ENCODE results near the gene SLC11A1. TPM values are rescaled to one million over a fixed set of nuclear protein-coding genes. Genes with fewer than 3 reads are reported as not detected.

Gene SLC11A1
- total RNA-seq, 4 donors from 2014 or later: 2.2 to 4.6 (median 3.5) TPM

DNA sequence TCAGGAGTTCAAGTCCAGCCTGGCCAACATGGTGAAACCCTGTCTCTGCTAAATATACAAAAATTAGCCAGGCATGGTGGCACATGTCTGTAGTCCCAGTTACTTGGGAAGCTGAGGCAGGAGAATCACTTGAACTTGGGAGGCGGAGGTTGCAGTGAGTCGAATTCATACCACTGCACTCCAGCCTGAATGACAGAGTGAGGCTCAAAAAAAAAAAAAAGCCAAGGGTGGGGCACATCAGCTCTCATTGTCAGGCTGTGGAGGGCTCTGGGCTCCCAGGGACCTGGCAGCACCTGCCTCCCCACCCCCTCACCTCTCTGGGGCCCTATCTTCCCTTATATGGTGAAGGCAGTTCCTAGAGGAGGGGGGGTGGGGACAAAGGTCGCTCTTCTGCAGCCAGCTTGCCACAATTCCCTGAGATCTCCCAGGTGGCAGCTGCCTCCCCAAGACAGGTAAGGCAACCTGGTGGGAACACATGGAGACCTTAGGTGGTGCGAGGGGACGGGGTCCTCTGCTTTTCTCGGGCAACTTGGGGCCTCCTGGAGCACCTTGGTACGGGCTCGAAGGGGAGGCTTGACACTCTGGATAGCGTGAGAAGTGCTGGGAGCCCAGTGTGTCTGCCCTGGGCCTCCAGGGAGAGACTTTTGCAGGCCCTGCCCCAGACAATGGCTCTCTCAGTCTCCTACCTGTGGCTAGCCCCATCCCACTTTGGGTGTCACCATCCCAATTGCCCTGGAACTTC lies 36.8 kb downstream of the SLC11A1 start, which contains the start of gene VIL1:
Gene VIL1, plus strand, starts transcription at position 407 of the 742 bp plus-strand sequence. CDS start 4,656 bp downstream, outside the sequence.
- WGBS, 2 donors: 90% methylated on average over 7 to 9 of the region's 9 CpGs
- intact Hi-C loops (cut with DNase I; ENCODE audit: low total_unique reads): no loop called here
- TF ChIP-seq CTCF (IDR thresholded peaks at IDR 0.05) (no peak), POLR2A (IDR thresholded peaks at IDR 0.05) (no peak)
- no peak for DNase-seq (ENCODE audit: low spot score in 2 of 2)
- H3K4me3 ChIP-seq (ENCODE audit: low read depth, poor library complexity, severe bottlenecking): no peak within 1 kb of the TSS

DNA sequence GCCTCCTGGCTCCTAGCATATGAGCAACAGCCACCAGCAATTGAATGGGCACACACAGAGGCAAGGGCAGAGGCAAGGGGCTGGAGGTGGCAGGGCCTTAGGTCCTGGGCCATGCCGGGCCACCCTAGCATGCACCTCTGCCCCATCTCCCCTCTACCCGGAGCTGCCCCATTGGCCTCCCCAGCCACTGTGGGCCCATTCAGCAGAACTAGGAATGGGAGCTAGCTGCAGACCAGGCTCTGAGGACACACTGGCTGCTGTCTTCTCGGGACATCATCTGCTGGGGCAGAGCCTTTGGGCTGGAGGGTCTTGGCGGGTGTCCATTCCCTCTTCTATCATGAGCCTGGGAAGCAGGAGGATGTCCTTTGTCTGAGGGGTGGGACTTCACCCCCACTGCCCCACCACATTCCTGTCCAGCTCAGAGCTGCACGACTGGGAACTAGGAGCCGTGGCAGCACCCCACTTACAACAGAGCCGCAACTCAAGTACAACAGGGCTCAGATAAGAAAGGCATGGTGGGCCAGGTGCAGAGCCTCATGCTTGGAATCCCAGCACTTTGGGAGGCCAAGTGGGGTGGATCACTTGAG lies 37.6 kb downstream of the SLC11A1 start:
- no peak for TF ChIP-seq CTCF (IDR thresholded peaks at IDR 0.05)
- TF ChIP-seq POLR2A (IDR thresholded peaks at IDR 0.05): no peak
- 89 to 90% methylated on average over 6 of the region's 7 CpGs for WGBS, 2 donors
- intact Hi-C loops (cut with DNase I; ENCODE audit: low total_unique reads): no loop called here
- DNase-seq (ENCODE audit: low spot score in 2 of 2): no peak
- H3K4me3 ChIP-seq (ENCODE audit: low read depth, poor library complexity, severe bottlenecking): no peak overlapping the region

DNA sequence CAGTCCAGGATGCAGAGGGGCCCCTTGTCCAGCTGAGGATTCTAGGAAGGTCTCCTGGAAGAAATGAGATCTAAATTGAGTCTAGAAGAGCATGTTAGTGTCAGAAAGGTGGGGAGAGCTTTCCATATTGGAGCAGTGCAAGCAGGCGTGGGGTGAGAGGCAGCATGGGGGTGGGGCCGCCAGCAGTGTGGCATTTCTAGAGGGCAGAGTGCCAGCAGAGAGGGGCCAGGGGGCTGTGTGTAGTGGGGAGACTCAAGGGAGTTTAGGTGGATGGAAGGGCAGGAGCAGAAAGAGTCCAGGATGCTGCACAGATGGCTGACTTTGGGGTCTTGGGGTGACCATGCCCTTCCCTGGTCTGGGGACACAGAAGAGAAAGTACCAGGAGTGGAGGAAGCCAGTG lies 39.0 kb downstream of the SLC11A1 start:
- TF ChIP-seq POLR2A (IDR thresholded peaks at IDR 0.05) (no peak), CTCF (IDR thresholded peaks at IDR 0.05) (no peak)
- 81 to 90% methylated on average over 2 of the region's 2 CpGs for WGBS, 2 donors
- intact Hi-C loops (cut with DNase I; ENCODE audit: low total_unique reads): no loop called here
- no peak overlapping the region for H3K4me3 ChIP-seq (ENCODE audit: low read depth, poor library complexity, severe bottlenecking)
- DNase-seq (ENCODE audit: low spot score in 2 of 2): no peak

GRCh38 chr2:218422403-218423086 lies 40.5 kb downstream of the SLC11A1 start:
- intact Hi-C loops (cut with DNase I; ENCODE audit: low total_unique reads): no loop called here
- H3K4me3 ChIP-seq (ENCODE audit: low read depth, poor library complexity, severe bottlenecking): no peak overlapping the region
- TF ChIP-seq CTCF (IDR thresholded peaks at IDR 0.05) (no peak), POLR2A (IDR thresholded peaks at IDR 0.05) (no peak)
- DNase-seq (ENCODE audit: low spot score in 2 of 2): no peak
- 60 to 62% methylated on average over 9 of the region's 9 CpGs for WGBS, 2 donors

GRCh38 chr2:218423584-218423983 lies 41.5 kb downstream of the SLC11A1 start:
- intact Hi-C loops (cut with DNase I; ENCODE audit: low total_unique reads): no loop called here
- H3K4me3 ChIP-seq (ENCODE audit: low read depth, poor library complexity, severe bottlenecking): no peak overlapping the region
- WGBS, 2 donors: 91 to 93% methylated on average over 9 of the region's 9 CpGs
- DNase-seq (ENCODE audit: low spot score in 2 of 2): no peak
- no peak for TF ChIP-seq POLR2A (IDR thresholded peaks at IDR 0.05)
- TF ChIP-seq CTCF (IDR thresholded peaks at IDR 0.05): no peak

Measured in lower leg skin (tissue), 4 donors.